NCI-H526 treated with DMSO at 0.1 percent for 48 hours (cell line): ENCODE data around the gene GAB2.
A peak's percentile ranks its signal among the peaks of the same experiment; 100 is the strongest.

Experiments used
- DNase-seq: peaks from one replicate; lab custom pipeline; 2025; lab: John Stamatoyannopoulos, UW

GAB2 gene

GRCh38 chr11:78400116-78400515 lies 17.5 kb downstream of the GAB2 start:
- no peak for DNase-seq

GRCh38 chr11:78399136-78399535 lies 18.5 kb downstream of the GAB2 start:
- no peak for DNase-seq

GRCh38 chr11:78398715-78399114 lies 18.9 kb downstream of the GAB2 start:
- DNase-seq, result no peak

GRCh38 chr11:78397398-78397797 lies 20.2 kb downstream of the GAB2 start:
- no peak for DNase-seq

- DNase-seq, result no peak
These were observed 22.0 kb downstream of the GAB2 start for GRCh38 chr11:78395597-78395996.

GRCh38 chr11:78392854-78393253 lies 24.8 kb downstream of the GAB2 start:
- DNase-seq, result no peak

GRCh38 chr11:78391424-78391823 lies 26.2 kb downstream of the GAB2 start:
- DNase-seq, result no peak

GRCh38 chr11:78390809-78391208 lies 26.8 kb downstream of the GAB2 start:
- DNase-seq, result no peak

GRCh38 chr11:78386215-78386941 lies 31.2 kb downstream of the GAB2 start:
- DNase-seq, result no peak

GRCh38 chr11:78385205-78385604 lies 32.4 kb downstream of the GAB2 start:
- no peak for DNase-seq

- no peak for DNase-seq
These were observed 33.4 kb downstream of the GAB2 start for GRCh38 chr11:78384231-78384630.

GRCh38 chr11:78381865-78382264 lies 35.8 kb downstream of the GAB2 start:
- no peak for DNase-seq

- no peak for DNase-seq
These were observed 37.0 kb downstream of the GAB2 start for GRCh38 chr11:78380615-78381051.

- DNase-seq, result no peak
These were observed 38.5 kb downstream of the GAB2 start for GRCh38 chr11:78379039-78379670.

GRCh38 chr11:78377625-78378418 lies 39.8 kb downstream of the GAB2 start:
- no peak for DNase-seq

GRCh38 chr11:78376858-78377257 lies 40.8 kb downstream of the GAB2 start:
- no peak for DNase-seq

GRCh38 chr11:78374917-78375316 lies 42.7 kb downstream of the GAB2 start:
- no peak for DNase-seq

GRCh38 chr11:78373689-78374088 lies 43.9 kb downstream of the GAB2 start:
- DNase-seq, result no peak

- no peak for DNase-seq
These were observed 45.4 kb downstream of the GAB2 start for GRCh38 chr11:78372114-78372768.

GRCh38 chr11:78371221-78371891 lies 46.3 kb downstream of the GAB2 start:
- DNase-seq, result no peak

GRCh38 chr11:78370406-78371172 lies 47.0 kb downstream of the GAB2 start:
- DNase-seq, result peak; percentile 60
